Stimulated activated naive CD4-positive, alpha-beta T cell treated with Interleukin-2 at 50 U/mL for 16 hours (primary cell): Measurements from ENCODE around the gene VAPA.
A peak's percentile ranks its signal among the peaks of the same experiment; 100 is the strongest.
"Not testable (repeated sequence)": the region's sequence is repeated elsewhere in the genome, so short reads cannot be mapped to it uniquely, and the experiment has no call there.

Experiments
- DNase-seq: peaks from one replicate; lab custom pipeline; 2025; lab: John Stamatoyannopoulos, UW

Gene VAPA

DNA sequence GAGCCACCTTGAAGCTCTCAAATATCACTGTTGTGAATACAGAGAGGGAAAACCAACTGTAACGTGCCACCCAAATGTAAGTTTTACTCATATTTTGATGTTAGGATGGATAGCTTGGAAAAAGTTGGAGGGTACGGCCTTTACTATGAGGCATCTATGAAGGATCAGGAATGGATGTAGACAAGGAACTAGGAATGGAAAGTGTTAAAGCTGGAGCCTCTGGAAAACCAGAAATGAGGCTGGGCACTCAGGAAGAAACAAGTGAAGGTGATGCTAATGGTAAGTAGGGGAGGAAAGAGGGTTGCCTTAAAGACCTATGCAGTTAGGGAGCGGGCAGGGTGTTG is 27.8 kb upstream of the VAPA start:
- no peak for DNase-seq

DNA sequence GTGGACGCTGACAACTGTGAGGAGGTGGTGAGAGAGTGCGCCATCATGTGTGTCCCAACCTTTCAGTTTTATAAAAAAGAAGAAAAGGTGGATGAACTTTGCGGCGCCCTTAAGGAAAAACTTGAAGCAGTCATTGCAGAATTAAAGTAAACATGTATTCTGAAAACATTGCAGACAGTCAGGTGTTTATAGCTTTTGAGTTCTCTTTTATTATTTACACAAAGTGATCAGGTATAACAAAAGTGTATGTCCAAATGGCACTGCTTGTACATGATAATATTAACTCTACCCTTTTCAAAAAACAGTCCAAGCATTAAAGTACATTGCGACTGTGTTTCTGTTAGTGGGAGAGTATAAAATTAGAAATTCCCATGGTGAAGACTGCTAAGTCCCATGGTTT is 25.8 kb upstream of the VAPA start:
- no peak for DNase-seq

DNA sequence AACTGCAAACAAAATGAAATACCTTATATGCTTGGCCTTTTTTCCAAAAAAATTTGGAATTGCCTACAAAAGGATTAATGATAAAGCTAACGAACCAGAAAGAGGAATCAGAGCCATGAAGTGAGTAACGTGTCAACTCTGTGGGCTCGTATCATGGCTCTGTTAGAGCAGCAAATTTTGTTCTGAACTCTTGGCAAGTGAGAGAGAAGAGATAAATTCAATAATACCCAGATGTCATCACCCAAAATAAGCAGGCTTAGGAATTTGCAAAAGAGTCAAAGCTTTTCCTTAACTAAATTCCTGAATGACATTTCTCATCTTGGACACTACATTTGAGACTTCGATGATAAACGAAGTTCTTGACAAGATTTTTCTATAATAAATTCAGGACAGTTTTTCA is 23.6 kb upstream of the VAPA start:
- no peak for DNase-seq

DNA sequence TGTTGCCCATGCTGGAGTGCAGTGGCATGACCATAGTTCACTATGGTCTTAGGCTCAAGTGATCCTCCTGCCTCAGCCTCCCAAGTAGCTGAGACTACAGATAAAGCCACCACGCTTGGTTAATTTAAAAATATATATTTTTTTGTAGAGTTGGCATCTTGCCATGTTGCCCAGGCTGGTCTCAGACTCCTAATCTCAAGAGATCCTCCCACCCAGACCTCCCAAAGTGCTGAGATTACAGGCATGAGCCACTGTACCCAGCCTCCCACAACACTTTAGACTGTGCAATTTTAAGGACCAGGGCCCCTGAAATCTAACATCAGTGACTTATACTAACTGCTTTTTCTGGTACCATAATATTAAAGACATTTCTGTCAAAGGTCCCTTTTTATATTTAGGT is 22.9 kb upstream of the VAPA start:
- no peak for DNase-seq

DNA sequence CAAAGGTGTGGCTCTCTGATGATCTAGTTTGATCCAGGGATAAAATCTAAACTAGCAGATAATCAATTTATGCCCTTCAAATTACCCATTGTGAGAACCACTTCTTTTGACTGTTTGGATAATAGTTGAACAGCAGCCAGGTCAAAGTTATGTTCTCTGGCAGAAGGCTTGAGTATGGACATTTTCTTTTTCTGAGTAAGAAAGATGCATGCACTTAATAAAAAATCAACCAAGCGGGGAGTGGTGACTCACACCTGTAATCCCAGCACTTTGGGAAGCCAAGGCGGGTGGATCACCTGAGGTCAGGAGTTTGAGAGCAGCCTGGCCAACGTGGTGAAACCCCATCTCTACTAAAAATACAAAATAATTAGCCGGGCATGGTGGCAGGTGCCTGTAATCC is 22.3 kb upstream of the VAPA start:
- DNase-seq: not testable (repeated sequence)

DNA sequence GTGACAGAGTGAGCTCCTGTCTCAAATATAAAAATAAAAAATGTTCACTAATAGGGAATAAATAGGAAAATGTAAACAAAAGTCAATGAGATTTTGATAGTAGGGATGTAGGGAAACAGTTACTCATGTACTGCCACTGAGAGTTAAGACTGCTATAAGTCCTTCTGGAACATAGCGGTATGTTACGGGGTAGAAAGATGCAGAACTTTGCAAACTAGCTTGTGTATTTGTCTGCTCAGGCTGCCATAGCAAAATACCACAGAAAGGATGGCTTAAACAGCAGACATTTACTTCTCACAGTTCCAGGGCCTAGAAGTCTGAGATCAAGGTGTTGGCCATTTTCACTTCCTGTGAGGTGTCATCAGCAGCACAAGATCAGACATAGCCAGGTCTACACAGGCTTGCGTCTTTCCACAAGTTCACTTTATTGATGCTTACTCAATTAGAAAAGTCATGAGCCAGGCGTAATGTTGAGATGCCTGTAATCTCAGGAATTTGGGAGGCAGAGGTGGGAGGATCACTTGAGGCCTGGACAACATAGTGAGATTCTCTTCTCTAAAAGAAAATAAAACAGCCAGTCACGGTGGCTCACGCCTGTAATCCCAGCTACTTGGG is 19.3 kb upstream of the VAPA start:
- DNase-seq: no peak

DNA sequence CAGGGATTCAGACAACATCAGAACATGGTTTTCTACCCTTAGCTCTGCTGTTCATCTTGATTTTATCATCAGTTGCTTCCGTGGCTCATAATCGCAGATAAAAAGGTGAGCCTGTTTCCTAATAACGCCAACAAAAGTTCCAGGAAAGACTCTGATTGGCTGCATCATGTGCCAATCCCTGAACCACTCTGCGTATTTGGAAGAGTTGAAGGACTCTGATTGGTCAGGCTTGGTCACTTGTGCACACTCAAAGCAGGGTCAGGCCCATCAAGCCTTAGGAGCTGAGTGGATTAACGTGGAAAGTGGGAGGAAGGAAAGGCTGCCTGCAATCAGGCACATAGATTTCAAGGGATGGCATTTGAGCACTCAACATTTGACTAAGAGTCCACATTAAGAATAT is 16.7 kb upstream of the VAPA start:
- no peak for DNase-seq

DNA sequence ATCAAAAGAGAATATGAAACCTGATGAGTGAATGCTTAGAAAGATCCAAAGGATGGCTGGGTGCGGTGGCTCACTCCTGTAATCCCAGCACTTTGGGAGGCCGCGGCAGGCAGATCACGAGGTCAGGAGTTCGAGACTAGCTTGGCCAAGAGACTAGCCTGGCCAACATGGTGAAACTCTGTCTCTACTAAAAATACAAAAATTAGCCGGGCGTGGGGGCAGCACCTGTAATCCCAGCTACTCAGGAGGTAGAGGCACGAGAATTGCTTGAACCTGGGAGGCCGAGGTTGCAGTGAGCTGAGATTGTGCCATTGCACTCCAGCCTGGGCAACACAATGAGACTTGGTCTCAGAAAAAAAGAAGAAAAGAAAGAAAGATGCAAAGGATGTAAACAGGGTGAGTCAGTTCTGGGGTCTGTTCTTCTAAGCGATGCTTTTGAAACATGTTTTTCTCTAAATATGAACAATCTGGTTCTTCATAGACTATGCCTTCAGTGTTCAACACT is 16.0 kb upstream of the VAPA start:
- not testable (repeated sequence) for DNase-seq

DNA sequence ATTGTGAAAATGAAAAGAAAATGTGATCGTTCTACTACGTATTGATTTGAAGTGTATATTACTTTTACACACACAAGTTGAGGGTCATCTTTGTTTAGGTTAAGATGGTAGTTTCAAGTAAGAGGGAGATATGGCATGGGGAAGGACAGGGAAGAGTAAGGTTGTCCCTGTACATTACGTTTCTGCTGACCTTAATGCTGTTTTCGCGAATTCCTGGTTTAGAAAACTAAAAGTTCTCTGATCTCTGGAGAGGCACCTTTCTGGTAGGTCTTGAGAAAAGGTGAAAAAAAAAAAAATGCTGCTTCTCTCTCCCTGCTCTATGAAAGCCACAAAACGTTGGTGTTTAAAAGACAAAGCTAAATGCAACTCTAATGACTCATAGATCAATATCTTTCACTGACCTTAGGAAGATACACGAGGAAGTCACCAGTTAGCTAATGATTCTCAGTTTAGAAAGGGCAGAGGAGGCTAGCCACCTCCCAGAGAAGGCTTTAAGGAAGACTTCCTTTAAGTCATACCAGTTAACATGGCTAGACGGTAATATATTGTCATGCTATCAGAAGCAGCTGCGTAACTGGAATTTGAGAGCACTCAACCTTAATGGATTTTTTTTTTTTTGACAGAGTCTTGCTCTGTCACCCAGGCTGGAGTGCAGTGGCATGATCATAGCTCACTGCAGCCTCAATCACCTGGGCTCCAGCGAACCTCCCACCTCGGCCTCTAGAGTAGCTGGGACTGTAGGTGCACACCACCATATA is 14.8 kb upstream of the VAPA start:
- DNase-seq: no peak

DNA sequence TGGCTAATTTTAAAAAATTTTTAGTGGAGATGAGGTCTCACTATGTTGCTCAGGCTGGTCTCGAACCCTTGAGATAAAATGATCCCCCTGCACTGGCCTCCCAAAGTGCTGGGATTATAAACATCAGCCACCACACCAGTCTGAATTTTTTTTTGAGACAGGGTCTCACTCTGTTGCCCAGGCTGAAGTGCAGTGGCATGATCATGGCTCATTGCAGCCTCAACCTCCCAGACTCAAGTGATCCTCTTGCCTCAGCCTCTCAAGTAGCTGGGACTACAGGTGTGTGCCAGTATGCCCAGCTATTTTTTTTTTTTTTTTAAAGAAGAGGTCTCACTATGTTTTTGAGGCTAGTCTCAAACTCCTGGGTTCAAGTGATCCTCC is 14.3 kb upstream of the VAPA start:
- not testable (repeated sequence) for DNase-seq

DNA sequence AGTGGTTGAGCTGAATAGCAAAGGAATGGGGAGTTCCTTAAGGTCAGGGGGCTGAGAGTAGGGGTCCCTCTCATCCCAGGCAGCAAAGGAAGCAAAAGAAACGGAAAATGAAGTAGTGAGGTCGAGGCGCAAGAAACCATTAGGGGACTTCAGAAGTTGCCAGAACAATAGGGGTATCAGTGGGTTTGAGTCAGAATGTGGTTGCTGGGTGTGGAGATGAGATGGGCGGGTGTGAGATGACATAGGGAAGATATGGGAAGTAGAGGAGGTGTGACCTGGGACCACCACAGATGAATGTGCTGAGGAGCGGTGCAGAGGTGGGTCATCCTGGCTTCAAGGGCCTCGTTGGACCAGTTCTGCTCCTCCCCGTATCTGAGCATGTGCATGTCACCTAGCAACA is 13.1 kb upstream of the VAPA start:
- DNase-seq: no peak

DNA sequence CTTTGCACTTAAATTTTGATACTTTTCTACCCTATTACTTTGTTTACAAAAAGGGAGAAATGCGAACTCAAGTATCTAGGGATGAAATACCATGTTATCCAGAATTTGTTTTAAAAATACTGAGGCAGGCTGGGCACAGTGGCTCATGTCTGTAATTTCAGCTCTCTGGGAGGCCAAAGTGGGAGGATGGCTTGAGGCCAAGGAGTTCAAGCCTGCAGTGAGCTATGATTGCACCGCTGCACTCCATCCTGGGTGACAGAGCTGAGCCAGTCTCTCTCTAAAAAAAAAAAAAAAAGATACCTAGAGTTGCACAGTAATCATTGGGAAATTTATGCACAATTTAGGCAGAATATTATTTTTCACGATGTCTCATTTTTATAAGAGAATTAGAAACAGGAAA is 12.4 kb upstream of the VAPA start:
- DNase-seq: no peak

DNA sequence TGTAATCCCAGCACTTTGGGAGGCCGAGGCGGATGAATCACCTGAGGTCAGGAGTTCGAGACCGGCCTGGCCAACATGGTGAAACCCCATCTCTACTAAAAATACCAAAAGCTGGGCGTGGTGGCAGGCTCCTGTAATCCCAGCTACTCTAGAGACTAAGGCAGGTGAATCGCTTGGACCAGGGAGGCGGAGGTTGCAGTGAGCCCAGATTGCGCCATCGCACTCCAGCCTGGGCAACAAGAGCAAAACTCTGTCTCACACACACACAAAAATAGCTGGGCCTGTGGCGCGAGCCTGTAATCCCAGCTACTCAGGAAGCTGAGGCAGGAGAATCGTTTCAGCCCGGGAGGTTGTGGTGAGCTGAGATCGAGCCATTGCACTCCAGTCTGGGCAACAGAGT is 11.6 kb upstream of the VAPA start:
- not testable (repeated sequence) for DNase-seq

DNA sequence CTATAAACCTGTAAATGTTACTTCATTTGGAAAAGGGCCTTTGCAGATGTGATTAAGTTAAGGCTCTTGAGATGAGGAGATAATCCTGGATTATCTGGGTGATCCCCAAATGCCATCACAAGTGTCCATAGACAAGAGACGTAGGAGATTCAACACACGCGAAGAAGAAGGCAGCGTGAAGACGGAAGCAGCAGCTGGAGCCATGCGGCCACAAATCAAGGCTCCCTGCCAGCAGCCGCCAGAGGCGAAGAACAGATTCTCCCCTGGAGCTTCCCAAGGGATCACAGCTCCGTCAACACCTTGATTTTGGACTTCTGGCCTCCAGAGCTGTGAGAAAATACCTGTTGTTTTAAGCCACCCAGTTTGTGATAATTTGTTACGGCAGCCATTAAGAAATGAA is 11.0 kb upstream of the VAPA start:
- no peak for DNase-seq

DNA sequence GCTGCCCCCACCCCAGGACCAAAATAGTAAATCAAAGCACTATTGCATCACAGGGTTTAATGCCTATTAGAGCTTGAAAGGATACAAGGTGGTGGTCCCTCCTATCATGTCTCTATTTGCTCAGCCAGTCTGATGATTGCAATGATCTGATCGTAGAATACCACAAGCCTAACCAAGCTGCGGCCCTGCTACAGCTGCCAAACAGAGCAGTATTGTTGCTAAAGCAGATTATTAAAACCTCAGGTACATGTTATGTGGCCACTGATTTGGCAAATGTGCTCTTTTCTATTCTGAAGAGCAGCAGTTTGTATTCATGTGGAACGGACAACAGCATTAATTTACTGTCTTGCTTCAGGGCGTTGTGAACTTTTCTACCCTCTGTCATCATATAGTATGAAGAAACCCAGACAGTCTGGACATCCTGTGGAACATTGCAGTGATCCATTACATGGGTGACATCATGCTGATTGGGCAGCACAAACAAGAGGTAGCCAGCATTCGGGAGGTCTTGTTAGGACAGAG is 8.4 kb upstream of the VAPA start:
- no peak for DNase-seq

DNA sequence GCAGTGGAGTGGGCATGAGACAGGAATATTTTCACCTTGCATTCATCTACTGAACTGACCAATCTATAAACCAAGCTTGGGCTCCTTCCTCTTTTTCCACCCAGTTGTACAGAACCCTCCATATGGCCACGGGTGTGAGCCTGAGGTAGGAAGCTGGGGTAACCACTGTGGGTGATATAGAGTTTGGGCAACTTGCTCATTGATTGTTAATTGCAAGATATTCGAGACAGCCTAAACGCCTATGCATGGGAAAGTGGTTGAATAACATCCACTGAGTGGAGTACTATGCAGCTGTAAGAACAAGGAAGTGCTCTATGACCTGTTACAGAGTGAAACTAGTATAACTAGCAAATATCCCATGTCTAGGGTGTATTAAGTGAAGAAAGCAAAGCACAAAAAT is 7.3 kb upstream of the VAPA start:
- no peak for DNase-seq

DNA sequence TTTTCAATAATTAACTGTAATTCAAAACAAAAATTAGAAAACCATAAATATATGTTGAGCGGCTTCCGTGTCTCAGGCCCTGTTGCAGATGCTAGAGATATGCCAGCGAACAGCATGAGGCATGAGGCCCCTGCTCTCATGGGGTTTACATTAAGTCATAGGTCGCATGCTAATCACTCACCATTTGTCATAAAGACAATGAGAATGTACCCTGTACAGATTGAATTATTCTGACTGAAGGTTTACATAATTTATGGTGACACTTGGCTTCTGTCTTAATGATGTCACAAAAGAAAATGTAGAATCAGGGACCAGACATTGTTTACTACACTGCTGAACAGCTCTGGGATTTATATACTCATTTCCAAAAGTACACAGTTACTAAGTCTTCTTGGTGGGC is 5.9 kb upstream of the VAPA start:
- no peak for DNase-seq

DNA sequence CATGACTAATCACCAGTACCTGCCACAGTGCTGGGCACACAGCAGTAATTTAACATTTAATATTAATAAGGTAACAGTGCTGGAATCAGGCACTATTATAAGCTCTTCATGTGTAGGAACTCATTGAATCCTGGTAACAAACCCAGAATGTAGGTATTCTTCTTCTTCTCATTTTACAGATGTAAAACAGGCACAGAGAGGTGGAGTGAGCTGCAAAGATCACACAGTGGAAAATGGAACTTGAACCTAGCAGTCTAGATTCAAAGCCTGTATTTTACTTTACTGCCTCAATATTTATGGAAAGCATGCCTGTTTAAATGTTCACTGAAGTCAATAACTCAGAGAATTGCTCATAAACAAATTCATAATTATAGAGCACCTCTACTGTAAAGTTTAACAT is 3.7 kb upstream of the VAPA start:
- DNase-seq: no peak

DNA sequence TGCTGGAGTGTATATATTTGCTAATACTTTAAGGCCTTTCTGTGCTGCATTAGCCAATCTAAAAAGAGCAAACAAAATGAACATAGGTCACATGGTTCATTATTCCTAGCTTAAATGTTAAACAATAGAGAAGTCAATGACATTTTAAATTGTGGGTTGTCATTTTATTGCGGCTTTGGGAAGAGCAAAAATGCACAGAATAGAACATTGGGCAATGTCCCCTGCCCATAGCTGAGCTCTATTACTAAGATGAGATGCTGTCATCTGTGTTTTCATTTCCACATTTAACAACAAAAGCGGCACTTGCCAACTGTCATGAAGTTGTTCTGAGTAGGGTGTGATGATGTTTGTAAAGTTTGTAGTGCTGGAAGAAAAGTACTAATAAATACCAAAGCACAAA is 3.2 kb upstream of the VAPA start:
- no peak for DNase-seq

DNA sequence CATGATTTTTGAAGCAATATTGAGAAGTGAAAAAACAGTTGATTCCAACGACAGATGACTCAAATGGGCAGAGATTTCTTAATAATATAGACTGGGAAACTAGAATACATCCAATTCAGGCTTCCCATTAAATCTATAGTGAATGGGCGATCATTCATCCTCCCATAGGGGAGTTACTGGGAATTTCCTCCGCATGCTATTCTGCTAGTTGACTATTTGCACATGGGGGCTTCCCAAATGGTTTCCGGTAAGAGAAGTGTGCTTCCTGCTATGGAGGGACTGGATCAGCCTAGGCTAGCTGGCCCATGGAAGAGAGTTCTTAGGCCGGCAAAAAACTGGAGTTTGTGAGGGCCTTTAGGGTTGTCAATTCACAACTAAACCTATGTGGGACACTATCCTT is 2.6 kb upstream of the VAPA start:
- no peak for DNase-seq

DNA sequence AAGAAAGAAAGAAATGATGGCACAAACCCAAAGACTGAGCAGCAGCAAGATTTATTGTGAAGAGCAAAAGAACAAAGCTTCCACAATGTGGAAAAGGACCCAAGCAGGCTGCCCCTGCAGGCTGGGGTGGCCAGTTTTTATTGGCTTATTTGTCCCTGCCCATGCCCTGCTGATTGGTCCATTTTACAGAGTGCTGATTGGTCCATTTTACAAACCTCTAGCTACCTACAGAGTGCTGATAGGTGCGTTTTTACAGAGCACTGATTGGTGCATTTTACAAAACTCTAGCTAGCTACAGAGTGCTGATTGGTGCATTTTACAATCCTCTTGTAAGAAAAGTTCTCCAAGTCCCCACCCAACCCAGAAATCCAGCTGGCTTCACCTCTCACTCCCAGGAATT is 1.5 kb upstream of the VAPA start:
- not testable (repeated sequence) for DNase-seq

DNA sequence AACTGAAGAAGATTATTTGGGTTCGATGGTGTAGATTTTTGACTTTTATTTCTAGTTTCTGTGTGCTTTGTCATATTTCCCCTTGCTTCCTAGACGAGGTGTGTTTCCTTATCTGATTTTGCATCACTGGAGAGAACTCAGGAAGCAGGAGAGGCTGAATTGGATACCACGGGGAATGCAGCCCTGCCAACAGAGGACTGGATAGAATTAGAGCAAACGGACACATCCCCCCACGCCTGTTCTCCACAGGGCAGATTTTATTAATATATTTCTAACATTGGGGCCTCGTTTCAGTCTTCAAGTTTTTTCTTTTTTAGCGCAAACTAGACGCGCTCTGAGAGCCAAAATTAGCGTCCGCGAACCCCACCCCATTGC is 678 bp upstream of the VAPA start:
- DNase-seq: no peak

DNA sequence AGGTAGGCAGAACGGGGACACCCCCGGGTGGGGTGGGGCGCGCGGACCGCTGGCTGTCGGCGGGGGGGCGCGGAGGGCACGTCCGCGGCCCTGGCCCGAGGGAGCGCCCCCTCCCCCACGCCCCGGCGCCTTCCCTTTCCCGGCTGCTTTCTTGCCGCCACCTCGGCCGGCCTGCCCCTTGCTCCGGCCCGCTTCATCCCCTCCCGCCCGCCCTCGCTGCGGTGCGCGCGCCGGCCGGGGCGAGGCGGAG is 443 bp downstream of the VAPA start:
- DNase-seq: no peak

DNA sequence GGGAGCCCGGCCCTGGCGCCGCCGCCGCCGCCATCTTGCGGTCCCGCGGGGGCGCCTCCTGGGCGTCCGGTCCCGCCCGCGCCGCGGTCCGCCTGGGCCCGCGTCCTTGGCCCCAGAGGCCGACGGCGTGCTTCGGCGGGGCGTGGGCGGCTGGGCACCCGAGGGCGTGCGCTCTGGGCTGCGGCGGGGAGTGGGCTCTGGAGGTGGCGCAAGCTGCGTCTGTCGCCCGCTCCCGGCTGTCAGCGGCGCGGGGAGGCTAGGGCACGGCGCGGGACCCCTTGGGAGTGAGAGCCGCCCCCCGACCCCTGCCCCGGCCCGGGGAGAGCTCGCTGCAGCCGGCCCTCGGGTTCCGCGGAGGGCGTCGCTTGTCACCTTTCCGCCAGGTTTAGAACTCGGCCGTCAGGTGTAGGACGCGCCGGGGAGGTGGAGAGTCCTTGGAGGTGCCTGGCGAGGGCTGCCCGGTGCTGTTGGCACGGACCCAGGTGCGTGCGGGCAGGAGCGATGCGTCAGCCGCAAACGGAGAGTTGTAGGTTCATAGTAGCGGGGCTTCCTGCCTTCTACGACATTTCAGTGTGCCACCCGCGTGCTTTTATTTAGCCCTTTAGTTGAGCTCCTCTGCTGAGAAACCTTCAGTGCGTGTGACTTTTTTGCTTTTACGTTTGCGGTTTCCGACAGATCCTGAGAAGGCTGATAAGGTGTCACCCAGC is 921 bp downstream of the VAPA start:
- DNase-seq: peak; percentile 81
